CD4-positive, alpha-beta T cell treated with Interleukin-15 for 4 hours (primary cell): ENCODE results near the gene CHRNA7.
"Not testable (repeated sequence)": the region's sequence is repeated elsewhere in the genome, so short reads cannot be mapped to it uniquely, and the experiment has no call there.

Experiments
- DNase-seq: peaks from one replicate; pipeline ENCODE4 v3.0.0-alpha.2; 2020; ENCODE audit warnings: low spot score

Gene CHRNA7

DNA sequence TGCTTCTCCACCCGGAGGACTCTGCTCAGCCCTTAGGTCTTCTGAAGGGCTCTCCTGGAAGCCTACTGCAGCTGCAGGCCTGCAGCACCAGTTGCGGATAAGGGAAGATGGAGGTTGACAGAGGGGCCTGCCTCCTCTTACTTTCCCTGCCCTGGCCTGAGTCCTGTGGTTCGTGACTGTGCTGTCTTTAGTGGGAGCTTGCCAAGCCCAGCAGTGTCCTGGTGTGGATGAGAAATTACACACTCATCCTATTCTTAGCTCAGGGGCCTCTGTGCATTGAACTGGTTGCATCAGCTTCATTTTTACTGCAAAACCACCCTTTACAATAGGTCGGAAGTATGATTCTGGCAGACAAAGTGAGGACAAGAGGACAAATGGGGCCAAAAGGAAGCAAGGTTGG, 163.5 kb downstream of the CHRNA7 start:
- DNase-seq, result not testable (repeated sequence)

DNA sequence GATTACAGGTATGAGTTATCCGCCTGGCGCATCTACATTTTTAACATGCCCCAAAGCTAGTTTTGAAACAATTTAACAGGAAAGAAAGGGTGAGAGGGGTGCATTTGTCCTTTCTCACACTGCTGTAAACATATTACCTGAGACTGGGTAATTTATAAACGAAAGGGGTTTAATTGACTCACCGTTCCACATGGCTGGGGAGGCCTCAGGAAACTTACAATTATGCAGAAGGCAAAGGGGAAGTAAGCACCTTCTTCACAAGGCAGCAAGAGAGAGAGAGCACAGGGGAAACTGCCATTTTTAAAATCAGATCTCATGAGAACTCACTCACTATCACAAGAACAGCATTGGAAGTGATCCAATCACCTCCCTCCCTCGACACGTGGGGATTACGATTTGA, 165.9 kb downstream of the CHRNA7 start:
- not testable (repeated sequence) for DNase-seq

DNA sequence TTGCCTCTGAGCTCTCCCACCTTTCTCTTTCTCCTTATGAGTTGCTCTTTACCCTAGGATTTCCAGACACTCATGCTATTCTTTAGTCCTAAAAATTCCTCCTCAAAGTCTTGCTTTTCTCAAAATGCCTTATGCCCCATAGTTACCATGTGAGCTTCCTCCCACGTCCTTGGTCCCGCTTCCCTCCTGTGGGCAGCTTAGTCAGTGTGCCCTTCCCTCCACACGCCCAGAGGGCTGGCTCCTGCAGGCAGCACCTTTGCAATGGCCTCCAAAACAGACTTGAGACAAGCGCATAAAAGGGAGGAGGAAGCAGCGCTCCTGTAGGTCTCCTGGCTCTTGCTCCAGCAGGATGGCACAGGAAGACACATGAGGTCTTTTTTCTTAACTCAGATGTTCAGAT, 168.6 kb downstream of the CHRNA7 start:
- DNase-seq, result not testable (repeated sequence)

- DNase-seq, result not testable (repeated sequence)
Measured at GRCh38 chr15:32209081-32209480, 178.8 kb downstream of the CHRNA7 start.

DNA sequence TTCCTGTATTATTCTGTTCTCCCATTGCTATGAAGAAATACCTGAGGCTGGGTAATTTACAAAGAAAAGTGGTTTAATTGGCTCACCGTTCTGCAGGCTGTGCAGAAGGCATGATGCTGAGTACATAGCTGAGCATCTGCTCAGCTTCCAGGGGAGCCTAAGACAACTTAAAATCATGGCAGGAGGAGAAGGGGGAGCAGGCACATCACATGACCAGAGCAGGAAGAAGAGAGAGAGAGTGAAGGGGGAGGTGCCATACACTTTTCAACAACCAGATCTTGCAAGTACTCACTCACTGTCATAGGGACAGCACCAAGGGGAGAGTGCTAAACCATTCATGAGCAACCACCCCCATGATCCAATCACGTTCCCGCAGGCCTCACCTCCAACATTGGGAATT, 188.4 kb downstream of the CHRNA7 start:
- no peak for DNase-seq
